GM23248 (cell line): Measurements from ENCODE around the gene LDB2. TPM values are rescaled to one million over a fixed set of nuclear protein-coding genes. Genes with fewer than 3 reads are reported as not detected.

ENCODE experiments used
- DNase-seq: peaks from one replicate; pipeline ENCODE4 v3.0.0-alpha.2; 2015
- H2AFZ ChIP-seq: fragments of 200-600 bp; sonication (generic); 2 replicates; pipeline ENCODE4 v1.6.1; 2016; ENCODE audit warnings: antibody characterized with exemption
- H3F3A ChIP-seq: fragments of 200-600 bp; sonication (generic); 2 replicates; pipeline ENCODE4 v1.6.1; 2016; ENCODE audit warnings: mild to moderate bottlenecking, antibody characterized with exemption, mixed run types; ENCODE audit not compliant: insufficient read depth
- H3K27ac ChIP-seq: fragments of 200-600 bp; sonication (generic); 2 replicates; pipeline ENCODE4 v1.5.1; 2016; ENCODE audit warnings: mild to moderate bottlenecking
- H3K27me3 ChIP-seq: fragments of 200-600 bp; sonication (generic); replicated peaks from 2 replicates; pipeline ENCODE4 v1.6.1; 2016; ENCODE audit warnings: mild to moderate bottlenecking; ENCODE audit not compliant: insufficient read depth
- H3K36me3 ChIP-seq: fragments of 200-600 bp; sonication (generic); 2 replicates; pipeline ENCODE4 v1.6.1; 2016; ENCODE audit warnings: low read depth, mild to moderate bottlenecking
- H3K4me1 ChIP-seq: fragments of 200-600 bp; sonication (generic); 2 replicates; pipeline ENCODE4 v1.6.1; 2016; ENCODE audit warnings: mild to moderate bottlenecking; ENCODE audit not compliant: insufficient read depth
- H3K4me2 ChIP-seq: fragments of 200-600 bp; sonication (generic); one replicate; pipeline ENCODE4 v1.6.1; 2016; ENCODE audit warnings: mild to moderate bottlenecking; ENCODE audit not compliant: unreplicated experiment
- H3K4me3 ChIP-seq: fragments of 200-600 bp; sonication (generic); 2 replicates; pipeline ENCODE4 v1.5.1; 2016; ENCODE audit warnings: mild to moderate bottlenecking
- H3K79me2 ChIP-seq: fragments of 200-600 bp; sonication (generic); 2 replicates; pipeline ENCODE4 v1.6.1; 2016; ENCODE audit warnings: mild to moderate bottlenecking; ENCODE audit not compliant: insufficient read depth
- H3K9ac ChIP-seq: fragments of 200-600 bp; sonication (generic); 2 replicates; pipeline ENCODE4 v1.6.1; 2016; ENCODE audit warnings: mild to moderate bottlenecking
- H3K9me2 ChIP-seq: fragments of 200-600 bp; sonication (generic); 2 replicates; pipeline ENCODE4 v1.6.1; 2016; ENCODE audit warnings: mixed run types, mild to moderate bottlenecking, moderate library complexity; ENCODE audit not compliant: insufficient read depth
- H3K9me3 ChIP-seq: fragments of 200-600 bp; sonication (generic); one replicate; pipeline ENCODE4 v1.6.1; 2017; ENCODE audit warnings: low read depth
- H4K20me1 ChIP-seq: fragments of 200-600 bp; sonication (generic); 2 replicates; pipeline ENCODE4 v1.6.0; 2016; ENCODE audit not compliant: insufficient read depth
- EZH2 ChIP-seq: fragments of 200-600 bp; sonication (generic); IDR thresholded peaks from 2 replicates; pipeline ENCODE4 v1.6.1; 2018; ENCODE audit warnings: antibody characterized with exemption, mild to moderate bottlenecking; ENCODE audit not compliant: insufficient read depth, poor library complexity, severe bottlenecking
- EZH2phosphoT487 ChIP-seq: fragments of 200-600 bp; sonication (generic); IDR thresholded peaks from 2 replicates; pipeline ENCODE4 v1.6.1; 2018; ENCODE audit warnings: antibody characterized with exemption, moderate library complexity, mild to moderate bottlenecking, low read depth; ENCODE audit not compliant: insufficient read depth
- WGBS, 2 experiments: methylation state at CpG; one replicate each; pipeline ENCODE4 v1.1.6; 2015 to 2017; ENCODE audit warnings: low lambda C conversion rate in 2 of 2, low coverage in 1 of 2; ENCODE audit errors: missing lambda C conversion rate in 2 of 2; 5-methylcytosine and 5-hydroxymethylcytosine counted together
- in situ Hi-C: fragments of 300-500 bp; cut with MboI; formaldehyde crosslinking; loops from 2 replicates; pipeline ENCODE4 v1.15.0; 2020
- polyA plus RNA-seq: library from polyadenylated mRNA; unstranded; fragments of >200 nt; fragmentation: Nextera tagmentation; extraction: Ambion mirVana; gene quantifications from 2 replicates; pipeline ENCODE4 v1.2.1, GENCODE V29; 2016
- total RNA-seq: library from RNA; depleted of rRNA; stranded (reverse); fragments of >200 nt; shearing (Covaris generic); gene quantifications from 2 replicates; pipeline ENCODE4 v1.2.3, GENCODE V29; 2014

The LDB2 gene
- total and polyA plus RNA-seq, 2 experiments from 2014 or later: 52.8 to 76.6 TPM

- H3K79me2 ChIP-seq: no peaks in the 10 kb centered on the region
- H3K4me1 ChIP-seq: peaks cover 26% of the 10 kb centered on the region
- no peaks in the 10 kb centered on the region for H3K27me3 ChIP-seq
- peaks cover 10% of the 10 kb centered on the region for H3F3A ChIP-seq
- 78 to 89% methylated on average over 2 of the region's 2 CpGs for WGBS, 2 experiments
- no peak overlapping the region for H3K4me2 ChIP-seq
- no peaks in the 10 kb centered on the region for H3K36me3 ChIP-seq
- H4K20me1 ChIP-seq: no peaks in the 10 kb centered on the region
- no peaks in the 10 kb centered on the region for H3K9me3 ChIP-seq
- H3K4me3 ChIP-seq: no peak overlapping the region
- TF ChIP-seq EZH2phosphoT487 (no peak), EZH2 (no peak)
- in situ Hi-C loops: no loop called here
- H2AFZ ChIP-seq: no peak overlapping the region
- DNase-seq: no peak
- H3K9me2 ChIP-seq: no peaks in the 10 kb centered on the region
- H3K27ac ChIP-seq: no peak overlapping the region
- H3K9ac ChIP-seq: no peak overlapping the region
Observed at GRCh38 chr4:16672421-16672820, 226.0 kb downstream of the LDB2 start.

DNA sequence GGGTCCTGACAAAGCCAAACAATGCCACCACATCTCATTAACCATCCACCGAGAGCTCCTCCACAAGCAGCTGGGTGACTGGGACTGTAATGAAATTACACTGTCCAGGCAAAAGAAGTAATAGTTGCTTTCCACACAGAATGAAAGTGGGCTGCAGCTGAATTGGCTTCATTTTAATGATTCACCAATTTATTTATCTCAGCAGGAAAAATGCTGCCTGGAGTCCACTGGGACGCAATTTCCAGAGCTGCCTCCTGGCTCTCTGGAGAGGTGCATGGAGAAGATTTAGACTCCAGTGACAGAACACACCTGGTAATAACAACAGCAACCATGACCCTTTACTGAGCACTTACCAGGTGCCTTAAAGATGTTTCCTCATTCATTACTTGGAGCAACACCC, 226.7 kb downstream of the LDB2 start:
- Histone ChIP-seq H3K36me3 (no peaks in the 10 kb centered on the region), H3K79me2 (no peaks in the 10 kb centered on the region), H3K9me3 (no peaks in the 10 kb centered on the region), H3K27me3 (no peaks in the 10 kb centered on the region), H3K4me3 (no peak overlapping the region), H3K9ac (no peak overlapping the region), H3K27ac (no peak overlapping the region), H3K4me2 (no peak overlapping the region), H3F3A (peaks cover 10% of the 10 kb centered on the region), H3K4me1 (peaks cover 28% of the 10 kb centered on the region), H3K9me2 (no peaks in the 10 kb centered on the region), H2AFZ (no peak overlapping the region), H4K20me1 (no peaks in the 10 kb centered on the region)
- TF ChIP-seq EZH2phosphoT487: no peak
- TF ChIP-seq EZH2: no peak
- no peak for DNase-seq
- 92 to 93% methylated on average over 2 of the region's 2 CpGs for WGBS, 2 experiments
- in situ Hi-C loops: no loop called here

GRCh38 chr4:16670727-16671126, 227.7 kb downstream of the LDB2 start:
- no peak overlapping the region for H3K27ac ChIP-seq
- no peak overlapping the region for H3K4me3 ChIP-seq
- in situ Hi-C loops: no loop called here
- DNase-seq: no peak
- H4K20me1 ChIP-seq: no peaks in the 10 kb centered on the region
- TF ChIP-seq EZH2phosphoT487: no peak
- no peak for TF ChIP-seq EZH2
- peaks cover 28% of the 10 kb centered on the region for H3K4me1 ChIP-seq
- no peaks in the 10 kb centered on the region for H3K79me2 ChIP-seq
- H3K9me2 ChIP-seq: no peaks in the 10 kb centered on the region
- no peaks in the 10 kb centered on the region for H3K9me3 ChIP-seq
- no peaks in the 10 kb centered on the region for H3K27me3 ChIP-seq
- H2AFZ ChIP-seq: no peak overlapping the region
- peaks cover 14% of the 10 kb centered on the region for H3F3A ChIP-seq
- no peaks in the 10 kb centered on the region for H3K36me3 ChIP-seq
- H3K9ac ChIP-seq: no peak overlapping the region
- no peak overlapping the region for H3K4me2 ChIP-seq
- WGBS, 2 experiments: 95 to 100% methylated on average over 1 of the region's 1 CpG

DNA sequence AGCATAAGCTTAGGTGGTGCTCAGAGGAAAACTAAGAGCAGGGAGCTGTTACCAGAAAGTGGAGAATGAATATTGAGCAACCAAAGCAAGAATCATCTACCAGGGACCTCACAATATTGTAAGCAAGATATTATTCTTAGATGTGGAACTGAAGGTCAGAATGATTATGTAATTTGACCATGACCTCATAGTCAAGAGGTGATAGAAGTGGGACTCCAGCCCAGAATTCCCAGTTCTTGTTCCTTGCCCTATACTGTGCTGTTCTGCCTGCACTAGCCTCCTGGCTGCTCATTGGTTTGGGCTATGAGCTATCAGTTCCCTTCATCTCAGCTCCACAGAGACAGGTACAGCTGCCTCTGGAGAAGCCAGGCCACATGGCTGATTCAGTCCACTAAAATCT, 229.4 kb downstream of the LDB2 start:
- H3K4me2 ChIP-seq: no peak overlapping the region
- no peak for TF ChIP-seq EZH2phosphoT487
- TF ChIP-seq EZH2: no peak
- H3K27ac ChIP-seq: no peak overlapping the region
- peaks cover 15% of the 10 kb centered on the region for H3F3A ChIP-seq
- no peaks in the 10 kb centered on the region for H3K9me2 ChIP-seq
- peak; percentile 25 for DNase-seq
- peaks cover 30% of the 10 kb centered on the region for H3K4me1 ChIP-seq
- in situ Hi-C loops: no loop called here
- H4K20me1 ChIP-seq: no peaks in the 10 kb centered on the region
- H2AFZ ChIP-seq: no peak overlapping the region
- no peaks in the 10 kb centered on the region for H3K36me3 ChIP-seq
- H3K27me3 ChIP-seq: no peaks in the 10 kb centered on the region
- H3K4me3 ChIP-seq: no peak overlapping the region
- H3K9ac ChIP-seq: no peak overlapping the region
- H3K9me3 ChIP-seq: no peaks in the 10 kb centered on the region
- H3K79me2 ChIP-seq: no peaks in the 10 kb centered on the region

GRCh38 chr4:16668488-16668887, 230.0 kb downstream of the LDB2 start:
- H3K27me3 ChIP-seq: no peaks in the 10 kb centered on the region
- no peak overlapping the region for H3K9ac ChIP-seq
- no peaks in the 10 kb centered on the region for H3K79me2 ChIP-seq
- in situ Hi-C loops: no loop called here
- H3K36me3 ChIP-seq: no peaks in the 10 kb centered on the region
- H3K4me2 ChIP-seq: peak overlapping the region; percentile 20
- no peaks in the 10 kb centered on the region for H3K9me2 ChIP-seq
- H3K4me3 ChIP-seq: no peak overlapping the region
- H3K4me1 ChIP-seq: peaks cover 35% of the 10 kb centered on the region
- WGBS, 2 experiments: 56 to 75% methylated on average over 1 of the region's 1 CpG
- no peak overlapping the region for H3K27ac ChIP-seq
- H3F3A ChIP-seq: peaks cover 21% of the 10 kb centered on the region
- TF ChIP-seq EZH2phosphoT487: no peak
- no peak for TF ChIP-seq EZH2
- no peaks in the 10 kb centered on the region for H4K20me1 ChIP-seq
- no peak overlapping the region for H2AFZ ChIP-seq
- DNase-seq: no peak
- no peaks in the 10 kb centered on the region for H3K9me3 ChIP-seq
